Brain microvascular endothelial cell (primary cell): ENCODE measurements around the gene TIMMDC1.
A peak's percentile ranks its signal among the peaks of the same experiment; 100 is the strongest.

Source experiments
- DNase-seq: peaks from one replicate; pipeline ENCODE4 v3.0.0-alpha.2; 2020
- H3K27ac ChIP-seq: fragments of 250-450 bp; sonication (Bioruptor Pico); 2 replicates; pipeline ENCODE4 v1.5.1; 2020; ENCODE audit warnings: mild to moderate bottlenecking, moderate library complexity
- H3K27me3 ChIP-seq: fragments of 250-450 bp; sonication (Bioruptor Pico); replicated peaks from 2 replicates; pipeline ENCODE4 v1.5.1; 2020; ENCODE audit warnings: mild to moderate bottlenecking
- H3K36me3 ChIP-seq: fragments of 250-450 bp; sonication (Bioruptor Pico); replicated peaks from 2 replicates; pipeline ENCODE4 v1.5.1; 2020; ENCODE audit warnings: mild to moderate bottlenecking
- H3K4me3 ChIP-seq: 2 replicates; pipeline ENCODE4 v1.5.1; 2011; ENCODE audit warnings: low read depth, mild to moderate bottlenecking, control low read depth, low read length, moderate library complexity
- CTCF ChIP-seq: IDR thresholded peaks from 2 replicates; pipeline ENCODE4 v1.5.1; 2011; ENCODE audit warnings: low read depth, mild to moderate bottlenecking, moderate library complexity, low read length, control low read depth, inconsistent platforms; ENCODE audit errors: missing control alignments
- in situ Hi-C: cut with HindIII; loops from 2 replicates; pipeline ENCODE4 v1.10.0; 2017; ENCODE audit warnings: low sequenced_read_pairs, low pct_ligation_motif_present

TIMMDC1 gene

GRCh38 chr3:119490153-119490552 is 8.2 kb upstream of the TIMMDC1 start:
- in situ Hi-C loops, result no loop called here
- no peak for TF ChIP-seq CTCF
- H3K27me3 ChIP-seq, result no peaks in the 10 kb centered on the region
- H3K27ac ChIP-seq, result no peak overlapping the region
- H3K36me3 ChIP-seq, result peaks cover 15% of the 10 kb centered on the region
- H3K4me3 ChIP-seq, result no peak overlapping the region
- no peak for DNase-seq

DNA sequence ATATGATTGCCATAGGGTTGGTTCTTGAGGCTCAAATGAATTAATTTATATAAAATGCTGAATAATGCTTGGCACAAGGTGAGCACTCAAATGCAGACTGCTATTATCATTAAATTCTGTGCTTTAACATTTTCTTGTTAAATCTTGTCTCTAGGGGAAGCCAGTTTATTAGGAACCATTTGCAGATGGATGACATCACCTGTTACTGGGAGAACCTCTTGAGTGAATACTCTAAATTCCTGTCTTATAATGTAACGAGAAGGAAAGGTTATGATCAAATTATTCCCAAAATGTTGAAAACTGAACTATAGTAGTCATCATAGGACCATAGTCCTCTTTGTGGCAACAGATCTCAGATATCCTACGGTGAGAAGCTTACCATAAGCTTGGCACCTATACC is 6.2 kb upstream of the TIMMDC1 start:
- H3K27me3 ChIP-seq, result no peaks in the 10 kb centered on the region
- in situ Hi-C loops, result no loop called here

DNA sequence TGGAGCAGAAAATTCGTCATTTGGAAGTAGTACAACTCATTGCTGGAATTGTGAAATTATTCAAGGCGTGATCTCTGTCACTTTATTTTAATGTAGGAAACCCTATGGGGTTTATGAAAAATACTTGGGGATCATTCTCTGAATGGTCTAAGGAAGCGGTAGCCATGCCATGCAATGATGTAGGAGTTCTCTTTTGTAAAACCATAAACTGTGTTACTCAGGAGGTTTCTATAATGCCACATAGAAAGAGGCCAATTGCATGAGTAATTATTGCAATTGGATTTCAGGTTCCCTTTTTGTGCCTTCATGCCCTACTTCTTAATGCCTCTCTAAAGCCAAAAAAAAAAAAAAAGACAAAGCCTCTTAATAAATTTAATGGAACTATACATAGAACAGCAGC is 5.5 kb upstream of the TIMMDC1 start:
- DNase-seq, result no peak
- Histone ChIP-seq H3K27ac (no peak overlapping the region), H3K4me3 (no peak overlapping the region), H3K27me3 (no peaks in the 10 kb centered on the region), H3K36me3 (peaks cover 4% of the 10 kb centered on the region)
- TF ChIP-seq CTCF, result no peak
- in situ Hi-C loops, result no loop called here

More for the DNA sequence above, 6.2 kb upstream of the TIMMDC1 start:
- no peak for TF ChIP-seq CTCF
- no peak overlapping the region for H3K4me3 ChIP-seq
- H3K36me3 ChIP-seq, result peaks cover 4% of the 10 kb centered on the region
- no peak for DNase-seq
- no peak overlapping the region for H3K27ac ChIP-seq

DNA sequence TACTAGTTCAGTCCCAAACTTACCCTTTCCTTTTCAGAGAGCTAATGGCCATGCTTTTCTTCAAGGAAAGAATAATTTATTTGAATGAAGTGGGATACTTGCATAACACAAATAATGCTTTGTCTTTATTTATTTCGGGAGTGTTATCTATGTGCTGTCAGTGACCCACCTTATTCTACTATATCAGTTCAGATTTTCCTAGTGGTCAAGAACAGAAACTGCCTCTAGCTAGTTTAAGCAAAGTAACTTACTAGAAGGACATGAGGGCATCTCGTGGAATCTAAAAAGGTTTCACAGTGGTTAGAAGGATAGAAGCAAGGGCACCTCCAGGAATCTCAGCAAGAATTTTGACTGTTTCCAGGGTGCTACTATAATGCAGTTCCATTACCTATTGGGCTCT is 3.8 kb upstream of the TIMMDC1 start:
- Histone ChIP-seq H3K4me3 (no peak overlapping the region), H3K36me3 (peaks cover 4% of the 10 kb centered on the region), H3K27me3 (no peaks in the 10 kb centered on the region), H3K27ac (no peak overlapping the region)
- in situ Hi-C loops, result no loop called here
- TF ChIP-seq CTCF, result peak; percentile 19
- no peak for DNase-seq

- Histone ChIP-seq H3K27me3 (no peaks in the 10 kb centered on the region), H3K36me3 (no peaks in the 10 kb centered on the region), H3K27ac (peak overlapping the region; percentile 74), H3K4me3 (peak overlapping the region; percentile 88)
- TF ChIP-seq CTCF, result no peak
- in situ Hi-C loops, result no loop called here
- DNase-seq, result no peak
These were observed 544 bp upstream of the TIMMDC1 start for GRCh38 chr3:119497820-119498185.

GRCh38 chr3:119500265-119500664 is 1.9 kb downstream of the TIMMDC1 start:
- Histone ChIP-seq H3K27ac (no peak overlapping the region), H3K27me3 (no peaks in the 10 kb centered on the region), H3K36me3 (peaks cover 5% of the 10 kb centered on the region), H3K4me3 (no peak overlapping the region)
- TF ChIP-seq CTCF, result no peak
- no peak for DNase-seq
- in situ Hi-C loops, result no loop called here
